Large intestine (tissue), 3 donors: Measurements from ENCODE around the gene ZNRF3. TPM values are rescaled to one million over a fixed set of nuclear protein-coding genes. Genes with fewer than 3 reads are reported as not detected.

ENCODE experiments used
- DNase-seq, 2 donors: peaks; one replicate each; pipeline versions ENCODE4 v3.0.0 to v3.0.0-alpha.2; 2013
- H3K27ac ChIP-seq: one replicate; pipeline ENCODE4 v1.5.1; 2013; ENCODE audit warnings: low read length
- H3K27me3 ChIP-seq: 2 replicates; pipeline ENCODE4 v1.6.1; 2013; ENCODE audit warnings: low read length; ENCODE audit not compliant: control insufficient read depth, insufficient read depth
- H3K36me3 ChIP-seq: 2 replicates; pipeline ENCODE4 v1.6.1; 2013; ENCODE audit warnings: low read length; ENCODE audit not compliant: control insufficient read depth, insufficient read depth
- H3K4me1 ChIP-seq: one replicate; pipeline ENCODE4 v1.6.1; 2013; ENCODE audit warnings: low read length; ENCODE audit not compliant: control insufficient read depth, insufficient read depth
- H3K4me3 ChIP-seq: one replicate; pipeline ENCODE4 v1.5.1; 2013; ENCODE audit warnings: low read length
- H3K9me3 ChIP-seq: one replicate; pipeline ENCODE4 v1.6.1; 2013; ENCODE audit warnings: mild to moderate bottlenecking, low read depth, low read length, moderate library complexity; ENCODE audit not compliant: control insufficient read depth
- WGBS: methylation state at CpG from one replicate; pipeline ENCODE4 v1.1.5; 2013; ENCODE audit warnings: low lambda C conversion rate; ENCODE audit not compliant: insufficient coverage; 5-methylcytosine and 5-hydroxymethylcytosine counted together
- polyA plus RNA-seq: library from polyadenylated mRNA; unstranded; fragments of 120-200 nt; gene quantifications from one replicate; pipeline ENCODE4 v1.2.1, GENCODE V29; 2013

Gene ZNRF3
- polyA plus RNA-seq, 1 donor, result 8.2 TPM

- no peak for DNase-seq
- WGBS, result no CpG with 5 or more reads among the region's 6 CpGs
These were observed 83.8 kb downstream of the ZNRF3 start for GRCh38 chr22:28967163-28967665.

GRCh38 chr22:28967969-28968368 is 84.6 kb downstream of the ZNRF3 start:
- Histone ChIP-seq H3K27me3 (no peaks in the 10 kb centered on the region), H3K9me3 (no peaks in the 10 kb centered on the region), H3K4me1 (no peaks in the 10 kb centered on the region), H3K27ac (no peak overlapping the region), H3K4me3 (no peak overlapping the region), H3K36me3 (no peaks in the 10 kb centered on the region)
- DNase-seq, result no peak

More at GRCh38 chr22:28967163-28967665, 83.8 kb downstream of the ZNRF3 start:
- Histone ChIP-seq H3K4me1 (peaks cover 6% of the 10 kb centered on the region), H3K9me3 (no peaks in the 10 kb centered on the region), H3K36me3 (no peaks in the 10 kb centered on the region), H3K4me3 (no peak overlapping the region), H3K27ac (no peak overlapping the region), H3K27me3 (no peaks in the 10 kb centered on the region)

GRCh38 chr22:28969401-28970168 is 86.2 kb downstream of the ZNRF3 start:
- Histone ChIP-seq H3K27ac (no peak overlapping the region), H3K9me3 (no peaks in the 10 kb centered on the region), H3K36me3 (no peaks in the 10 kb centered on the region), H3K27me3 (no peaks in the 10 kb centered on the region), H3K4me1 (no peaks in the 10 kb centered on the region), H3K4me3 (no peak overlapping the region)
- DNase-seq, result no peak
- WGBS, result 85% methylated on average over 2 of the region's 2 CpGs

- Histone ChIP-seq H3K4me1 (peaks cover 10% of the 10 kb centered on the region), H3K27ac (no peak overlapping the region), H3K36me3 (no peaks in the 10 kb centered on the region), H3K27me3 (no peaks in the 10 kb centered on the region), H3K4me3 (no peak overlapping the region), H3K9me3 (no peaks in the 10 kb centered on the region)
- DNase-seq, result no peak
- WGBS, result no CpG with 5 or more reads among the region's 3 CpGs
These were observed 90.0 kb downstream of the ZNRF3 start for GRCh38 chr22:28973352-28973751.

GRCh38 chr22:28977060-28977459 is 93.7 kb downstream of the ZNRF3 start:
- no peak overlapping the region for H3K27ac ChIP-seq
- H3K9me3 ChIP-seq, result no peaks in the 10 kb centered on the region
- DNase-seq, result no peak
- H3K4me3 ChIP-seq, result no peak overlapping the region
- H3K36me3 ChIP-seq, result no peaks in the 10 kb centered on the region
- WGBS, result 88% methylated on average over 1 of the region's 4 CpGs
- H3K4me1 ChIP-seq, result peaks cover 15% of the 10 kb centered on the region
- no peaks in the 10 kb centered on the region for H3K27me3 ChIP-seq

GRCh38 chr22:28977481-28977971 is 94.2 kb downstream of the ZNRF3 start:
- Histone ChIP-seq H3K9me3 (no peaks in the 10 kb centered on the region), H3K27me3 (no peaks in the 10 kb centered on the region), H3K36me3 (no peaks in the 10 kb centered on the region), H3K27ac (no peak overlapping the region), H3K4me1 (peaks cover 15% of the 10 kb centered on the region), H3K4me3 (no peak overlapping the region)
- WGBS, result 40% methylated on average over 1 of the region's 5 CpGs
- DNase-seq, result peak in 1 of 2 donors; percentile 18

- no CpG with 5 or more reads among the region's 6 CpGs for WGBS
- Histone ChIP-seq H3K9me3 (no peaks in the 10 kb centered on the region), H3K4me1 (peaks cover 15% of the 10 kb centered on the region), H3K27me3 (no peaks in the 10 kb centered on the region), H3K36me3 (no peaks in the 10 kb centered on the region), H3K4me3 (no peak overlapping the region), H3K27ac (no peak overlapping the region)
- DNase-seq, result no peak
These were observed 94.8 kb downstream of the ZNRF3 start for GRCh38 chr22:28978158-28978557.

GRCh38 chr22:28978863-28979796 is 95.8 kb downstream of the ZNRF3 start:
- Histone ChIP-seq H3K36me3 (no peaks in the 10 kb centered on the region), H3K4me3 (no peak overlapping the region), H3K27me3 (no peaks in the 10 kb centered on the region), H3K27ac (no peak overlapping the region), H3K4me1 (peaks cover 15% of the 10 kb centered on the region), H3K9me3 (no peaks in the 10 kb centered on the region)
- 86% methylated on average over 1 of the region's 4 CpGs for WGBS
- DNase-seq, result no peak

GRCh38 chr22:28980326-28980725 is 97.0 kb downstream of the ZNRF3 start:
- Histone ChIP-seq H3K4me3 (no peak overlapping the region), H3K27ac (no peak overlapping the region), H3K27me3 (no peaks in the 10 kb centered on the region), H3K4me1 (peaks cover 15% of the 10 kb centered on the region), H3K36me3 (no peaks in the 10 kb centered on the region), H3K9me3 (no peaks in the 10 kb centered on the region)
- no peak for DNase-seq

- no peaks in the 10 kb centered on the region for H3K27me3 ChIP-seq
- no peaks in the 10 kb centered on the region for H3K9me3 ChIP-seq
- no peak overlapping the region for H3K4me3 ChIP-seq
- no peak for DNase-seq
- no peaks in the 10 kb centered on the region for H3K36me3 ChIP-seq
- H3K4me1 ChIP-seq, result peaks cover 14% of the 10 kb centered on the region
- H3K27ac ChIP-seq, result no peak overlapping the region
- 80% methylated on average over 1 of the region's 14 CpGs for WGBS
These were observed 98.6 kb downstream of the ZNRF3 start for GRCh38 chr22:28981818-28982499.
